Activated naive CD4-positive, alpha-beta T cell treated with anti-CD3 and anti-CD28 coated beads, Interleukin-2, amount 50 U/mL, for 16 hours (primary cell): ENCODE measurements around the gene GALR2.

Source experiments
- DNase-seq: peaks from one replicate; pipeline ENCODE4 v3.0.0-alpha.2; 2020

GALR2 gene

GRCh38 chr17:76080768-76081287, 6.2 kb downstream of the GALR2 start:
- no peak for DNase-seq

- DNase-seq: no peak
Observed at GRCh38 chr17:76081295-76082210, 7.0 kb downstream of the GALR2 start.

GRCh38 chr17:76082326-76083251, 8.0 kb downstream of the GALR2 start:
- no peak for DNase-seq

- DNase-seq: no peak
Observed at GRCh38 chr17:76083536-76084182, 9.1 kb downstream of the GALR2 start.

- DNase-seq: no peak
Observed at GRCh38 chr17:76085066-76085730, 10.6 kb downstream of the GALR2 start.

- no peak for DNase-seq
Observed at GRCh38 chr17:76085731-76086366, 11.3 kb downstream of the GALR2 start.

GRCh38 chr17:76086384-76086783, 11.8 kb downstream of the GALR2 start:
- no peak for DNase-seq

GRCh38 chr17:76087531-76087930, 12.9 kb downstream of the GALR2 start:
- no peak for DNase-seq

GRCh38 chr17:76088041-76088867, 13.7 kb downstream of the GALR2 start:
- DNase-seq: no peak

- DNase-seq: no peak
Observed at GRCh38 chr17:76088868-76089576, 14.4 kb downstream of the GALR2 start.

- DNase-seq: no peak
Observed at GRCh38 chr17:76089680-76090516, 15.3 kb downstream of the GALR2 start.

GRCh38 chr17:76090517-76091129, 16.0 kb downstream of the GALR2 start:
- DNase-seq: no peak

GRCh38 chr17:76091526-76092286, 17.1 kb downstream of the GALR2 start:
- no peak for DNase-seq

GRCh38 chr17:76092526-76093413, 18.2 kb downstream of the GALR2 start:
- DNase-seq: no peak

GRCh38 chr17:76094046-76094445, 19.5 kb downstream of the GALR2 start:
- DNase-seq: no peak

GRCh38 chr17:76095943-76096342, 21.4 kb downstream of the GALR2 start:
- DNase-seq: no peak
